LNCAP (cell line): ENCODE results near the gene KLRC1.
A peak's percentile ranks its signal among the peaks of the same experiment; 100 is the strongest.

Experiments used
- TF ChIP-seq, protein P1 (sequence below): fragments of 450-650 bp; IDR thresholded peaks from 2 replicates; pipeline ENCODE4 v1.5.1; 2017; ENCODE audit warnings: mild to moderate bottlenecking

The KLRC1 gene

DNA sequence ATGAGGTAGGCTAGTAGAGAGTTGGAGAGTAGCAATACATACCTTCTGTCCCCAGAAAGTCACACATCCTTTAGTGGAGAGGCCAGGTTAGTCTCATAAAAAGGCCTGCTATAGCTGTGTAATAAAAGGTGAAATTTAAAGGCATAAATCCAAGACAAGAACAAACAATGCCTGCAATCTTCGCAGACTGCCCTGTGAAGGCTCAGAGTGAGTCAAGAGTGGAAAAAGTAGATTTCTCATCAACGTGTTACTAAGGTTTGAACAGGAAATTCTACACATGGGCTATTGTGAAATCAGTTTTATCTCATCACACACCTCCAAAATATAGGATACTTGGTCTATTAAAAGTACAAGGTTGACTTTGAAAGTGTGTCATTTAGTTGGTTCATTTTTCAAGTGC lies at the start of gene KLRC1:
KLRC1 (minus strand) TSS at position 222 of the 400 bp plus-strand sequence. CDS start 2,221 bp downstream, outside the sequence.
- TF ChIP-seq, protein P1, sequence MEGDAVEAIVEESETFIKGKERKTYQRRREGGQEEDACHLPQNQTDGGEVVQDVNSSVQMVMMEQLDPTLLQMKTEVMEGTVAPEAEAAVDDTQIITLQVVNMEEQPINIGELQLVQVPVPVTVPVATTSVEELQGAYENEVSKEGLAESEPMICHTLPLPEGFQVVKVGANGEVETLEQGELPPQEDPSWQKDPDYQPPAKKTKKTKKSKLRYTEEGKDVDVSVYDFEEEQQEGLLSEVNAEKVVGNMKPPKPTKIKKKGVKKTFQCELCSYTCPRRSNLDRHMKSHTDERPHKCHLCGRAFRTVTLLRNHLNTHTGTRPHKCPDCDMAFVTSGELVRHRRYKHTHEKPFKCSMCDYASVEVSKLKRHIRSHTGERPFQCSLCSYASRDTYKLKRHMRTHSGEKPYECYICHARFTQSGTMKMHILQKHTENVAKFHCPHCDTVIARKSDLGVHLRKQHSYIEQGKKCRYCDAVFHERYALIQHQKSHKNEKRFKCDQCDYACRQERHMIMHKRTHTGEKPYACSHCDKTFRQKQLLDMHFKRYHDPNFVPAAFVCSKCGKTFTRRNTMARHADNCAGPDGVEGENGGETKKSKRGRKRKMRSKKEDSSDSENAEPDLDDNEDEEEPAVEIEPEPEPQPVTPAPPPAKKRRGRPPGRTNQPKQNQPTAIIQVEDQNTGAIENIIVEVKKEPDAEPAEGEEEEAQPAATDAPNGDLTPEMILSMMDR = no peak

DNA sequence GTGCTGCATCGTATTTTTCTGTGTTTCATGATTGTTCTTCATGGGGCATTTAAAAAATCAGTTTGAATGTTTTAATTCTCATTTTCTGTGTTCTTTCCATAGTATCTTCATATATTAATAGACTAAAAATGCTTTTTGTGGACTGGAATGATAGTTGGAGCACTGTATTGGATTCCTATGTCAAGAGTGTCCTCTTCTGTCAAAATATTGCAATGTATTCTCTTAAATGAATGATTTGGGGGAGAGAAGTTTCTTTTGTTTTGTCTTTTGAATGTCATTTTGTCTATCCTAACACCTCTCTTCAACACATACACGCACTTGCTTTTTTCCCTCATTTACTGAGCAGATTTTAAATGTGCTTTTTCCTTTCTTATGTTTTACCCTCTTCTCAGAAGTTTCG lies 47.9 kb upstream of the KLRC1 start:
- TF ChIP-seq, protein P1 = peak; percentile 47; the same call in 1 of the 2 replicates

DNA sequence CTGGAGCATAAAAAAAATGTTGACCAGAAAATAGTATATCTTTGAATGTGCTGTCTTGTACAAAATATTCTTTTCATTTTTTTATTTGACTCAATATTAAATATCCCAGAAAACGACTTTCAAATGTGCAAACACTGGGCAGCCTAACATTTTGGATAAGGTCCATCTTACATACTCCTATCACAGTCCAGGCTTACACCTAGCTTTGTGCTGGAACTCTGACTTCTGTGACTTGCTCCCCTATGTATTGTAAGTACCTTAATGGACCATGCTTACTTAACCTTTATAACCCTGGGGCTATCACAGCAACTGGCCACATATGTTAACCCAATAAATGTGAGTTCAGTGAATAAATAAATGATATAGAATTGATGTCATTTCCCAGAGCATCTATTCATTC lies 44.9 kb upstream of the KLRC1 start:
- TF ChIP-seq, protein P1 = no peak

DNA sequence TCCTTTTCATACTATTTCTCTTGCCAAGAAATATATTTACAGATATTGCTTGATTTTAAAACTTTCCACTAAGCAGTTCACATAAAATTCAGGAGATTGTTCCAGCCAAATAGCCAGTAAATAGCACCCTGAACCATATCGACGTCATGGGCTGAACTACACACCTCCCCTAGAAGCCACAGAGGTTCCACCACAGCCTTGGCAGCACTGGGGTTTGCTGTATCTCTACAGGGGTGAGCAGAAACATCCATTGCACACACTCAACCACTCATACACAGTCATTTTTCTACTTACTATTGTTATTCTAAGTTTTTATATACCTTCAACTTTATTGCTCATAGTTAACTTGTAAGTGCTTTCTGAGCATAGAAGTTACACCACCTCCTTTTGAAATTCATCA lies 44.4 kb upstream of the KLRC1 start:
- TF ChIP-seq, protein P1 = no peak

DNA sequence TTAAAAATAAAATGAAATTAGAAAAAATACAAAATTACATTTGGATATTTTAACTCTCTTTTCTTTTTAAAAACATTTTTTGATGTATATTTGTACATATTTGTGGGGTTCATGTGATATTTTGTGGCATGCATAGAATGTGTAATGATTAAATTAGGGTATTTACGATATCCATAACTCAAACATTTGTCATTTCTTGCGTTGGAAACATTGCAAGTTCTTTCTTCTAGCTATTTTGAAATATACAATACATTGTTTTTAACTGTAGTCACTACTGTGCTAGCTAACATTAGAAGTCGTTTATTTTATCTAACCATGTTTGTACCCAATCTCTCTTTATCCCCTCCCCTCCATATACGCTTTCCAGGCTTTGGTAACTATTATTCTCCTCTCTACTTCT lies 38.6 kb upstream of the KLRC1 start:
- TF ChIP-seq, protein P1 = no peak

DNA sequence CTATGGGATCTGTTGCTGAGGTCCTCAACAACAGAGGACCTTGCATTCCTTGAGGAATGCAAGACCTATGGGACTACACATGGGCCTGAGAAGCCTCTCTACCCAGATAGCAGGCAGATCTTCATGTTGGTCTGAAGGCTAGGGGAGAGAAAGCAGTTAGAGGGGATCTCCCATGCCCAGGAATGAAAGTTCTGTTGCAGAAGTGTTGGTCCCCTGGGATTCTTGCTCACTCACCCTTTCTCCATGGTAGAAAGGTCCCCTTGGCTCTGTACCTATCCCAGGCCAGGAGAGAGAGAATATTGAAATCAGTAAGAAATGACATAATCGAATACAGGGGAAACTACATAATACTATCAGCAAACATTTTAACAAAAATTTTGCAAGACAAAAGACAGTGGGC lies 16.5 kb upstream of the KLRC1 start:
- TF ChIP-seq, protein P1 = no peak

DNA sequence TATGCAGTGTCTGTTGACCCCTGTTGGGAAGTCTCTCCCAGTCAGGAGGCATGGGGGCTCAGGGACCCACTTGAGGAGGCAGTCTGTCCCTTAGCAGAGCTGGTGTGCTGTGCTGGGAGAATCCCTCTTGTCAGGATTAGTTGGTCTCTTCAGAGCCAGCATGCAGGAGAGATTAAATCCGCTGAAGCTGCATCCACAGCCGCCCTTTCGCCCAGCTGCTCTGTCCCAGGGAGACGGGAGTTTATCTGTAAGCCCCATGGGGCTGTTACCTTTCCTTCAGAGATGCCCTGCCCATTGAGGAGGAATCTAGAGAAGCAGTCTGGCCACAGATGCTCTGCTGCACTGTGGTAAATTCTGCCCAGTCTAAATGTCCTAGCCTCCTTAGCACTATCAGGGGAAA lies 13.1 kb upstream of the KLRC1 start:
- TF ChIP-seq, protein P1 = no peak

DNA sequence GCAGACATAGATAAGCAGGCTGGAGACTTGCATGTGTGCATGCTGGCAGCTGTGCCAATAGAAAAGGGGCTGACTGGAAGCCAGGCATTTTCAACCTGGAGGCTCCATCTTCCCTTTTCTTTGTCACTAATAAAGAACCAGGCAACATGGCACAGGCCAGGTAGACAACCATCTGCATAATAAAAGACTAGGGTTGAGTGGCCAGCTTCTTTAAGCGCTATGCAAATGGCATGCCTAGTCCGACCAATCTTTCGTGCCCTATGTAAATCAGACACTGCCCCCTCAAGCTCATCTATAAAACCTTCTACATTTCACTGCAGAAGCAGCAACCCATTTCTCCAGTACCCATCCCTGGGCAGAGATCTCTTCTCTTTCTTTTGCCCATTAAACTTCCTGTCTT lies 4.6 kb upstream of the KLRC1 start:
- TF ChIP-seq, protein P1 = no peak
